Ovary (tissue), 9 donors: Measurements from ENCODE around the gene ZNF639. TPM values are rescaled to one million over a fixed set of nuclear protein-coding genes. Genes with fewer than 3 reads are reported as not detected.

Experiments used
- DNase-seq, 5 donors: peaks; one replicate each; pipeline ENCODE4 v3.0.0-alpha.2; 2019 to 2020
- H3K27ac ChIP-seq, 2 donors: fragments of 200-600 bp; one replicate each; pipeline versions ENCODE4 v1.5.1 to v1.8.0; 2019 to 2022
- H3K27me3 ChIP-seq: fragments of 200-600 bp; one replicate; pipeline ENCODE4 v1.8.0; 2022
- H3K36me3 ChIP-seq: fragments of 200-600 bp; sonication (generic); one replicate; pipeline ENCODE4 v1.5.1; 2019
- H3K4me1 ChIP-seq: one replicate; pipeline ENCODE4 v1.8.1; 2013; ENCODE audit warnings: mild to moderate bottlenecking, moderate library complexity; ENCODE audit not compliant: insufficient read depth
- H3K4me3 ChIP-seq: fragments of 200-600 bp; sonication (generic); one replicate; pipeline ENCODE4 v1.5.1; 2017
- H3K9me3 ChIP-seq, 2 donors: fragments of 200-600 bp in 1 of 2; sonication (generic) in 1 of 2; one replicate each; pipeline versions ENCODE4 v1.5.1 to v1.8.1; 2013 to 2019; ENCODE audit warnings: mild to moderate bottlenecking in 1 of 2, moderate library complexity in 1 of 2
- CTCF ChIP-seq, 3 donors: fragments of 450-650 bp in 2 of 3; fragments of 200-600 bp in 1 of 3; IDR thresholded peaks; one replicate each; pipeline versions ENCODE4 v1.5.1 to v1.8.0; 2016 to 2022; ENCODE audit warnings: antibody characterized with exemption in 3 of 3, mild to moderate bottlenecking in 1 of 3
- EP300 ChIP-seq: sonication (generic); formaldehyde crosslinking; IDR thresholded peaks from one replicate; pipeline ENCODE4 v1.6.1; 2017; ENCODE audit warnings: antibody characterized with exemption
- POLR2A ChIP-seq: fragments of 450-650 bp; IDR thresholded peaks from one replicate; pipeline ENCODE4 v1.6.1; 2017; ENCODE audit warnings: antibody characterized with exemption, mild to moderate bottlenecking, moderate library complexity
- WGBS, 3 donors: extraction: QIAGEN DNeasy Blood & Tissue Kit in 1 of 3; methylation state at CpG; one replicate each; pipeline versions ENCODE4 v1.1.5 to v1.1.7; 2013 to 2017; 5-methylcytosine and 5-hydroxymethylcytosine counted together
- intact Hi-C, 4 donors: fragments of 100-400 bp; cut with DNase I; formaldehyde crosslinking; loops; one replicate each; pipeline versions ENCODE4 v1.11.0 to v1.15.1; 2022 to 2023
- polyA plus RNA-seq, 2 donors: library from polyadenylated mRNA; stranded (reverse); fragments of 200-250 nt in 1 of 2; fragments of 350-450 nt in 1 of 2; fragmentation: Illumina TruSeq in 1 of 2; extraction: RNeasy Lipid Tissue Mini Kit (QIAGEN cat#74804) in 1 of 2; gene quantifications; one replicate each; pipeline ENCODE4 v1.2.3, GENCODE V29; 2013 to 2014
- total RNA-seq, 7 donors: library from RNA; depleted of rRNA in 2 of 7; stranded (reverse); fragments of >200 nt in 2 of 7; fragmentation: NEBNext Ultra II Directional in 3 of 7; extraction: Animal tissue kit (Norgen Biotek cat#: 25700) in 3 of 7; gene quantifications; one replicate each; pipeline versions ENCODE4 v1.1.0 to v1.2.4, GENCODE V29; 2016 to 2023
- donor health status: DM: no; HTN: no; CAD: no; lungs with moderate emphysema.
- donor health status: DM: no; HTN: no; CAD: no.
- donor health status: Bipolar disorder and iron deficiency.
- donor health status: DM: yes; HTN: yes; CAD: no.
- donor health status: DM: no; HTN: no; CAD: no.
- donor health status: DM: yes; HTN: yes; CAD: no.

Gene ZNF639
- total and polyA plus RNA-seq, 9 donors = 32.7 to 45.2 (median 37.3) TPM

- no peak overlapping the region for H3K27ac ChIP-seq
- no peak for DNase-seq
- no peak for TF ChIP-seq POLR2A
- intact Hi-C loops = no loop called here
- 65 to 82% (median 78%) methylated on average over 5 of the region's 5 CpGs for WGBS, 3 donors
- H3K9me3 ChIP-seq = no peaks in the 10 kb centered on the region
- no peaks in the 10 kb centered on the region for H3K27me3 ChIP-seq
- no peak overlapping the region for H3K4me3 ChIP-seq
- no peaks in the 10 kb centered on the region for H3K36me3 ChIP-seq
- H3K4me1 ChIP-seq = no peaks in the 10 kb centered on the region
Observed at GRCh38 chr3:179297971-179298725, 24.7 kb upstream of the ZNF639 start.

- no peaks in the 10 kb centered on the region for H3K36me3 ChIP-seq
- TF ChIP-seq CTCF (IDR thresholded peaks at IDR 0.05) (no peak), POLR2A (no peak), EP300 (no peak)
- WGBS, 3 donors = 90 to 93% (median 92%) methylated on average over 2 of the region's 2 CpGs
- H3K4me1 ChIP-seq = no peaks in the 10 kb centered on the region
- DNase-seq = no peak
- intact Hi-C loops = no loop called here
- no peak overlapping the region for H3K4me3 ChIP-seq
- H3K27me3 ChIP-seq = no peaks in the 10 kb centered on the region
- H3K27ac ChIP-seq = no peak overlapping the region
- H3K9me3 ChIP-seq = no peaks in the 10 kb centered on the region
Observed at GRCh38 chr3:179299316-179299715, 23.5 kb upstream of the ZNF639 start.

GRCh38 chr3:179299999-179300613, 22.7 kb upstream of the ZNF639 start:
- DNase-seq = no peak
- TF ChIP-seq EP300 (no peak), CTCF (IDR thresholded peaks at IDR 0.05) (no peak), POLR2A (no peak)
- no peaks in the 10 kb centered on the region for H3K4me1 ChIP-seq
- 83 to 87% (median 86%) methylated on average over 5 of the region's 5 CpGs for WGBS, 3 donors
- no peaks in the 10 kb centered on the region for H3K9me3 ChIP-seq
- intact Hi-C loops = no loop called here
- H3K27me3 ChIP-seq = no peaks in the 10 kb centered on the region
- H3K27ac ChIP-seq = no peak overlapping the region
- H3K36me3 ChIP-seq = no peaks in the 10 kb centered on the region
- H3K4me3 ChIP-seq = no peak overlapping the region

GRCh38 chr3:179301645-179302044, 21.2 kb upstream of the ZNF639 start:
- Histone ChIP-seq H3K4me1 (no peaks in the 10 kb centered on the region), H3K27me3 (no peaks in the 10 kb centered on the region), H3K36me3 (no peaks in the 10 kb centered on the region), H3K4me3 (no peak overlapping the region), H3K27ac (no peak overlapping the region), H3K9me3 (no peaks in the 10 kb centered on the region)
- intact Hi-C loops = no loop called here
- TF ChIP-seq CTCF (IDR thresholded peaks at IDR 0.05) (no peak), POLR2A (no peak), EP300 (no peak)
- DNase-seq = no peak
- WGBS, 3 donors = 49 to 55% (median 50%) methylated on average over 3 of the region's 3 CpGs

GRCh38 chr3:179302111-179302510, 20.7 kb upstream of the ZNF639 start:
- Histone ChIP-seq H3K4me1 (no peaks in the 10 kb centered on the region), H3K4me3 (no peak overlapping the region), H3K27ac (no peak overlapping the region), H3K36me3 (no peaks in the 10 kb centered on the region), H3K27me3 (no peaks in the 10 kb centered on the region), H3K9me3 (no peaks in the 10 kb centered on the region)
- no peak for DNase-seq
- 67 to 75% (median 74%) methylated on average over 7 of the region's 7 CpGs for WGBS, 3 donors
- no peak for TF ChIP-seq EP300
- TF ChIP-seq CTCF (IDR thresholded peaks at IDR 0.05) = no peak
- TF ChIP-seq POLR2A = no peak
- intact Hi-C loops = no loop called here
